HG02610 (cell line): ENCODE data around the gene SMIM29.

Experiments used
- ATAC-seq: cut with Tn5 transposase; IDR thresholded peaks from one replicate; pipeline ENCODE4 v1.9.1; 2021; ENCODE audit warnings: mild to moderate bottlenecking, moderate library complexity; ENCODE audit not compliant: unreplicated experiment

Gene SMIM29

GRCh38 chr6:34241351-34242215, 7.2 kb downstream of the SMIM29 start:
- no peak for ATAC-seq

GRCh38 chr6:34240329-34241248, 8.2 kb downstream of the SMIM29 start:
- no peak for ATAC-seq

DNA sequence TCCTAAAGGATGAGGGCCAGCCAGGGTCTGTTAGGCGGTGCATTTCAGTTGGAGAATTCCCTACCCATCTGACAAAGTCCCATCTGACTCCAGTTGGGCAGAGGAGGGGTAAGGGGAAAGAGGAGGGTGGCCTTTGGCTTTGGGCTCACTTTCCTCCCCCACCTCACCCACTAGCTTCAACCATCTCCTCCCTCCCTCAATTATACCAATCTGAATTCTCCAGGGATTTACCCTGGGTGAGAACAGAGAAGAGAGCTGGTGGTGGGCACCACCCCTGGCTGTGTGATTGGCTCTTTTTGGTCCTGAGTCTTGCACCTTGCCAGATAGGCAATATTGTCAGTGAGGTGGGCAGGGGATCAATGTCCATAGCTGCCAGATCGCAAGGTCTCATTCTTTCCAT, 8.9 kb downstream of the SMIM29 start:
- no peak for ATAC-seq

- ATAC-seq: no peak
Observed at GRCh38 chr6:34239500-34239825, 9.3 kb downstream of the SMIM29 start.

DNA sequence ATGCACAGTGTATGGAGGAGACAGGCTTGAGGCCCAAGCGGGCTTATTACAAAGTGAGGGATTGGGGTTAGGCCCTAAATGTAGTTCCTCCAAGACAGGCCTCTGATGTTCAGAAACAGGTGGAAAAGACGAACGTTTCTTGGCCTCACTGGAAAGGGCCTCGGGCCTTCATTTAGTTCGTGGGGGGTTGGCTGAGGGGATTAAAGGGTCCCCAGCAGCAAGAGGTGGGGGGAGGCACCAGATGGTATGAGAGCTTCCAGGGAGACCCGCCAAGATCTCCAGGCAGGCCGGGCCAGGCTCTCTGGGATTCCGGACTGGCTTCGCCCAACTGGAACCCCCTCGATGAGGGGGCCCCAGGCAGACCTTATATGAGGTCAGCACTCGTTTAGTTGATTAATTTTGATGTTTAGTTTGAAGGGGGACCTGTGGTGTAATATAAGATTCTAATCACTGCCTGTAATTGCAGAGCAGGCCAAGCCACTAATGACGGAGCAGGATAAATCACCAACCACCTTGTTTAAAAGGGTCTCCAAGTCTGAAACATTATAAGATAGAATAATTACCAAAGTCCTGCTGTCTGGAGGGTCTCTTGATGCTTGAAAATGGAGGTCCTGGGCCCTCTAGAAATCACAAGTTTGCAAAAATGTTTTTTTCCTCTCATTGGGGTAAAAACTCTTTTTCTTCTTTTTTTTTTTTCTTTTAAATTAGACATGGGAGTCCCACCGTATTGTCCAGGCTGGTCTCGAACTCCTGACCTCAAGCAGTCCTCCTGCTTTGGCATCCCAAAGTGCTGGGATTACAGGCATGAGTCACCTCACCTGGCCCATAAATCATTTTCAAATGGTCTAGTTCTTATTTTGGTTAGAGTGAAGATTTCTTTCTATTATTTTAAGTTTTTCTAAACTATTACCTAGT, 10.0 kb downstream of the SMIM29 start:
- no peak for ATAC-seq

DNA sequence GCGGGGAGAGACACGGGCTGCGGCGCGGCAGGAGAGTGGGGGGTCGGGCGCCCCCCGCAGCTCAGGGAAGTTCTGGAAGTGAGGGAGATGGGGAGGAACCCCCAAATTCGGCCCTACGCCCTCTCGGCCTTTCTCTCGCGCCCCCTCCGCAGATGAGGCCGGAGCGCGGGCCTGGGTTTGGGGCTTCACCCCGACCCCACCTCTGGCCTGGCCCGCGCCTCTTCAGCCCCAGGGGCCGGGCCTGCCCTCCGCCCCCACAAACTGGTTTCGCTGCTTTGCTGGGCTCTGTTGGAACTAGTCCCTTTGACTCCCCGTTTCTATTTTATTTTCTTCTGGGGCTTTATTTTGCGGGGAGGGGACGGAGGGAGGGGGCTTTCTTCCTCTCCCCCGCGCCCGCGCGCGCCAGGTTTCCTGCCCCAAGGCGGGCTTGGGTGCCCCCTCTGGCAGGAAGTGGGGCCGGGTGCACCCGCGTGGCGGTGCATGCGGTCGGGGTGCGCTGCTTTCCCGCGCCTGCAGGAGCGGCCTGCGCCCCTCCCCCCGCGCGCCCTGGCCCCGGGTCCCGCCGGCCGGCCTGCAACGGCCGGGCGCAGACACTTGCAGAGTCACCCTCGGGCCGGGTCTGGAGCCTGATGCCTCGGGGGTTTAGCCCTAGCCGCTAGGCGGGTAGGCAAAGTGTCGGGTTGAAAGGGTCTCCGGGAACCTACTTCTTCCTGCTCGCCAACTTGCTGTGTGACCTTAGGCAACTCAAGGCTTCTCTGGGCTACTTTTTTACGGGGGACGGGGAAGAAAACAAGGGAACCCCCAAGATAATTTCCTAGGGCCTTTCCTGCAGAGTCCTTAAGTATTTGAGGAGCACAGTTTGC, 10.9 kb downstream of the SMIM29 start:
- no peak for ATAC-seq

DNA sequence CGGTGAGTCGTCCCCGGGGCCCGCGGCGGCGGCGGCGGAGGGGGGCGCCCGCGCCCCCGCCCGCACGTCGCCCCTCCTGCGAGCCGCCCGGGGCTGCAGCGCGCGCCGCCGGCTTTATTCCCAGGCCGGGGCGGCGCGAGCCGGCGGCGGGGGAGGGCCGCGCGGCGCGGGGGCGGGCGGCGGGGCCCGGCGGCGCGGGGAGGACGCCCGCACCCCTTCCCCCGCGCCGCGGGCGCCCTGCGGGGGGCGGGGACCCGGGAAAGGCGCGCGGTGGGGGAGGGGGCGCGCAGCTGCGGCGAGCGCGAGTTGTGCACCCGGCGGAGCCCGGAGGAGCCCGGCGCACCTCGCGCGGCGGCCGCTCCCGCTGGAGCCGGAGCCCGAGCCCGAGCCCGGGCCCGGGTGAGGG, 11.5 kb downstream of the SMIM29 start:
- ATAC-seq: peak; percentile 3

DNA sequence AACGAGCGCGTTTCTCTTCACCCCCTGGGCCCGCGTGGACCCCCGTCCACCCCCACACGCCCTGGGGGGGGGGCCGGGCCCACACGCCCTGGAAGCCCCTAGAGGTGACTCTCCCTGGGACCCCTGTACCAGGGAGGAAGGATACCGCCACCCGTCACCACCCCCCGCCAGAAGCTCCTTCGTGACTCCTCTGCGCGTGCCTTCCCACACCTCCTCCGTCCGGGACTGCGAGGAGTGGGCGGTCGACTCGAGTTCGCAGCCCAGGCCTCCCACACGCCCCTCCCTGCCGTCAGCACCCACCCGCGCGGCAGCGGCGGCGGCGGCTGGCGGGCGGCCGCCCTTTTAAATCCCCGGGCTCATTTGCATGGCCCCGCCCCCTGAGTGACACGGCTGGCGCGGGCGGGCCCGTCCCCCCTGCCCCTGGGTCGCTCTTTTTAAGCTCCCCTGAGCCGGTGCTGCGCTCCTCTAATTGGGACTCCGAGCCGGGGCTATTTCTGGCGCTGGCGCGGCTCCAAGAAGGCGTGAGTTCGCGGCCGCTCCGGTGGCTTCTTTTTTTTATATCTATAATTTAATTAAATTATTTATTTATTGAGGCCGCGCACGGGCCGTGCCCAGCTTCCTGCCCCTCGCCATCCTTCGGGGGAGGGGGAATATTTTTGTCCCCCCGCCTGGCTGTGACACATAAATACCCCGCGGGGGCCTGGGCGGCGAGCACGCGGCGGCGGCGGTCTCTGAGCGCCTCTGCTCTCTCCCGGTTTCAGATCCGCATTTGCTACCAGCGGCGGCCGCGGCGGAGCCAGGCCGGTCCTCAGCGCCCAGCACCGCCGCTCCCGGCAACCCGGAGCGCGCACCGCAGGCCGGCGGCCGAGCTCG, 12.1 kb downstream of the SMIM29 start, which contains the start of gene HMGA1:
Gene HMGA1 (plus strand): TSS at position 431 of the 873 bp plus-strand sequence. CDS start 3,908 bp downstream, outside the sequence.
- ATAC-seq: peak; percentile 64

DNA sequence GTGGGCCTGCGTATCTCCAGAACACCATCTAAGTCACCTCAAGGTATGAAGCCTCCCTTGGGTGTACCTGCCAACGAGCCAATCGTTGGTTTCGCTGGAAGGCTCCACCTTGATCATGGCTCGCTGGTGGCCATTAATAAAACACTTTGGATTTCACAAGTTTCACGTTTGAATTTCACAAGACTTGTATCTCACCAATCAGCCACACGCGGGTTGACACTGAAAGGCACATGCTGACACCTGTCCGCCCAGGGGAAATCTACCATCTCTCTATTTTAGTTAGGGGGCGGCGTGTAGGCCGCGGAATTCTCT, 12.7 kb downstream of the SMIM29 start:
- ATAC-seq: peak; percentile 1

- ATAC-seq: no peak
Observed at GRCh38 chr6:34235307-34236130, 13.3 kb downstream of the SMIM29 start.

DNA sequence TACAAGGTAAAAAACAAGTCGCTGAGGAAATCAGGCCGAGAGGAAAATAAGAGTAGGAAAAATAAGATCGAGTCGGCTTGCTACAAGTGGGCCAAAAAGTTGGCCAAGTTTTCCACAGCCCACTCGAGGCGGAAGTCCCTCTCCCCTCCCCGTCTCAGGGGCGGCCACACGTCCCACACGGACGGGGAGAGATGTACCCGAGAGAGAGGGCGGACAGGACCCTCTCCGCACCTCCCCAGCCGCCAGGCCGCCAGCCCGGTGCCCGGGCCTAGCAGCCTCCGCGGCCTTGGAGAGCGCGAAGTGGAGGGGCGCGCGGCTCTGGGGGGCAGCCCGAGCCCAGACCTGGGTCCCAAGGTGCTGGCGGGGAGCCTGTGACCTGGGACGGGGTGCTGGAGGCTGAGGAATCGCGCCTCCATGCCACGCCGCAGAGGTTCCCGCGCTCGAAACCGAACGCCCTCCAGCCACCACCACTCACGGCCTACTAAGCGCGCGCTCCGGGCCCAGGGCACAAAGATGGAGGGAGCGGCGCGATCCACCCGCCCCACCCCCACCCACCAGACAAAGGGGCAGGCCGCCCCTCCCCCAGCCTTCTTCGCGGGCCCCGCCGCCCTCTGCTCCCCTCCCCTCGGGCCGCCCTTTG, 14.0 kb downstream of the SMIM29 start:
- no peak for ATAC-seq

GRCh38 chr6:34233867-34234266, 14.9 kb downstream of the SMIM29 start:
- no peak for ATAC-seq

DNA sequence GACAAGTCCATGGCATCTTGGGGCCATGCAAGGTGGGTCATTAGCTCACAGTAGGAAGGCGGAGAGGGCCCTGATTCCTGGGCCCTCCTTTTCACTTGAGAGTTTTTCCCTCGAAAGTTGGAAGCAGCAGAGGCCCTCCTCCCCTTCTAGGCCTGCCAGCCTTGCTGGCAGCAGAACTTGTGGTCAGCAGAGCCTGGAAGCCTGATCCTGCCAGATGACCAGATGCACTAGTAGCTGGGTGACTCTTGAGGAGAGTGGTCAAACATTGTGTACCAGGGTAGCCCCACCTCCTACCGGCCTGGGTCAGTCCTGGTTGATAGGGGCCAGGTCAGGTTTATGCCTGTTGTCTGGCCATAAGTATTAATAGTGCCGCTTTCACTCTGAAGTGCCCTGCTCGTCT, 15.9 kb downstream of the SMIM29 start:
- ATAC-seq: no peak

- no peak for ATAC-seq
Observed at GRCh38 chr6:34231566-34232336, 17.1 kb downstream of the SMIM29 start.

- ATAC-seq: no peak
Observed at GRCh38 chr6:34230653-34231371, 18.0 kb downstream of the SMIM29 start.

DNA sequence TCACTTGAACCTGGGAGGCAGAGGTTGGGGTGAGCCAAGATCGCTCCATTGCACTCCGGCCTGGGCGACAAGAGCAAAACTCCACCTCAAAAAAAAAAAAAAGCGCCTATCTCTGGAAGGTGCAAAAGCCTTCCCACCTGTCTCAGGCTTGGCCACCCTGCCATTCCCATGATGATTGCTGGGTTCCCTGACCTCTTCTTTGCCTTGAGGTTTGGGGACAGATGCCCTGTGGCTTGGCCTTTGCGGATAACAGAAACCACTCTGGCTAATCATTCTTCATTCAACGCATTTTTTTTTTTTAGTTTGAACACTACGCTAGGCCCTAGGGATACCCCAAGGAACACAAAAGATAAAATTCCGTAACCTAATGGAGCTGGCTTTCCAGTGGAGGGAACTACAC, 18.9 kb downstream of the SMIM29 start:
- ATAC-seq: no peak
